Stomach smooth muscle (tissue), 2 donors: ENCODE results near the gene URB1.
"Not testable (repeated sequence)": the region's sequence is repeated elsewhere in the genome, so short reads cannot be mapped to it uniquely, and the experiment has no call there.

ENCODE experiments used
- H3K27ac ChIP-seq: one replicate; pipeline ENCODE4 v1.7.0; 2013; ENCODE audit warnings: mild to moderate bottlenecking, low read length, inconsistent platforms
- H3K27me3 ChIP-seq, 2 donors: one replicate each; pipeline ENCODE4 v1.7.0; 2013; ENCODE audit warnings: low read length in 2 of 2; ENCODE audit not compliant: insufficient read depth in 2 of 2, control insufficient read depth in 1 of 2
- H3K36me3 ChIP-seq, 2 donors: one replicate each; pipeline ENCODE4 v1.7.0; 2013; ENCODE audit warnings: low read length in 2 of 2; ENCODE audit not compliant: control insufficient read depth in 2 of 2, insufficient read depth in 2 of 2
- H3K4me1 ChIP-seq: one replicate; pipeline ENCODE4 v1.7.0; 2013; ENCODE audit warnings: low read length; ENCODE audit not compliant: control insufficient read depth, insufficient read depth
- H3K4me3 ChIP-seq, 2 donors: one replicate each; pipeline ENCODE4 v1.7.0; 2013; ENCODE audit warnings: low read length in 2 of 2
- H3K9ac ChIP-seq, 2 donors: one replicate each; pipeline ENCODE4 v1.7.0; 2013; ENCODE audit warnings: low read length in 2 of 2, mild to moderate bottlenecking in 1 of 2
- H3K9me3 ChIP-seq, 2 donors: one replicate each; pipeline ENCODE4 v1.7.0; 2013; ENCODE audit warnings: low read length in 2 of 2; ENCODE audit not compliant: control insufficient read depth in 2 of 2
- donor health status: healthy.
- donor health status: Pancreatic carcinoma.

Gene URB1

GRCh38 chr21:32316361-32317215 lies 76.2 kb downstream of the URB1 start:
- Histone ChIP-seq H3K4me3 (no peak overlapping the region), H3K27ac (no peak overlapping the region), H3K9ac (no peak overlapping the region), H3K27me3 (no peaks in the 10 kb centered on the region), H3K4me1 (no peaks in the 10 kb centered on the region), H3K9me3 (no peaks in the 10 kb centered on the region), H3K36me3 (peaks cover 58 to 62% of the 10 kb centered on the region in 2 donors)

DNA sequence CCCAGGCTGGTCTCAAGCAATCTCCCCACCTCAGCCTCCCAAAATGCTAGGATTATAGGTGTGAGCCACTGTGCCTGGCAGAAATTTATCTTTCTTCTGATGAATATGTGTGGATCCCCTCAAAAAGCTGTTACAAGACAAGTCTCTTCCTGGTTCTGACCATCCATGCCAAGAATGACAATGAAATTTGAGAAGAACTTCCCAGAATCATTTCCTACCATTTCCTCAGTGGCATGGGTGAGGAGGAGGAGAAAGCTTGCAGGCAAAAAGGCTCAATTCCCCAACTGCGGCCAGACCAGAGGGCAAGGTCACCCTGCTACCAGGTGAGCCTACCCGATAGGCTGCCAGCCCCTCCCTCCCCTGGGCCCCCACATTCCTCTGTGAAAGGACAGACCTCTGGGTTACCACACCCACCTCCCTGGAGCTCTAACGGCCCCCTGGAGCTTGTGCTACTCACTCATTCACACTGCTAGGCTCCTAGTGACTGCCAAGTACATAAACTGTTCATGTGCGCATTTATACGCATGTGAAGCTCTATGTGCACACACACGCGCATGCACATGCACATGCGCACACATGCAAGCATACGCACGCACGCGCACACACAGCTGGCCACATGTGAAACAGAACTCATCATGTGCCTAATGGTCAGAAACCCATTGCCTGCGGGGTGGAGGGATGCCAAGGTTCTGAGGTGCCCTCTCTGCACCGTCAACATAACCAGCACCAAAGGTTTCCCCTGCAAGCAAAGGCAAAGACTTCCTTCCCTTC lies 77.1 kb downstream of the URB1 start:
- no peaks in the 10 kb centered on the region for H3K9me3 ChIP-seq
- no peak overlapping the region for H3K27ac ChIP-seq
- peaks cover 49 to 54% of the 10 kb centered on the region in 2 donors for H3K36me3 ChIP-seq

DNA sequence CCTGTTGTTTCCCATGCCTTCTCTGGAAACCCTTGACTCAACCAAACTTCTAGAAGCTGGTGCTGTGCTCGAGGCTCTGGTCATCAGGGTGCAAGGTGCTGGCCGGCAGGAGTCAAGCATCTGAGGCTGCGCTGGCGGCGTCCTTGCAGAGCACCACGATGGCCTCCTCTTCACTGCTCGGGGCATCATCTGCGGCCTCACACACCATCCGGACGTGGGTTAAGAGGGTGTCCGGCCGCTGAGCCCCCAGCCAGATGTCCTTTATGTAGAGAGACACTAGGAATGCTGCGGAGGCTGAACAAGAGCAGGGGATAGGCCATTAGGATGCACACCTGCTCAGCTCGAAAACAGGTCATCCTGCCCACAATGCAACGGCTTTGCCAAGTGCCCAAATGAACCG lies 78.0 kb downstream of the URB1 start:
- Histone ChIP-seq H3K4me1 (no peaks in the 10 kb centered on the region), H3K9me3 (no peaks in the 10 kb centered on the region), H3K27me3 (no peaks in the 10 kb centered on the region), H3K9ac (no peak overlapping the region), H3K27ac (no peak overlapping the region), H3K4me3 (no peak overlapping the region), H3K36me3 (peaks cover 40 to 48% of the 10 kb centered on the region in 2 donors)

More for the DNA sequence above, 77.1 kb downstream of the URB1 start:
- Histone ChIP-seq H3K4me1 (no peaks in the 10 kb centered on the region), H3K9ac (no peak overlapping the region), H3K27me3 (no peaks in the 10 kb centered on the region), H3K4me3 (no peak overlapping the region)

DNA sequence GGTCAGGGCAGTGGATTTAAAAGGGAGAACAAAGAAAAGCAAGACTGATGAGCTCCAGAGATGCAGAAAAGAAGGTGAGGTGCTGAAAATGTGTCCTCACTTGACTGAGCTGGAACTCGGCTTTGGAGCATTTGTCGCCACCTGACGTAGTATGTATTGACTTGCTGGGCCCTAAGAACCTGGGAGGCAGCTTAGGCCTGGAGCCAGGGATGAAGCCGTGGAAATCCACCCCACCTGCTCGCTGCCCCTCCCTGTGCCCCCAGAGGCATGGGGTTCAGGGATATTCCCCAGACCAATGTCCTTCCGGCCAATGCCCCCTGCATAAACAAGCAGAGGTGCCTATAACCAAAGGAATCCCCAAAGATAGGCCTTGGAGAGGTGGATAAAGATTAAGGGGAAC lies 79.8 kb downstream of the URB1 start:
- H3K9me3 ChIP-seq = no peaks in the 10 kb centered on the region
- H3K36me3 ChIP-seq = peaks cover 25 to 34% of the 10 kb centered on the region in 2 donors
- no peak overlapping the region for H3K27ac ChIP-seq
- no peak overlapping the region for H3K4me3 ChIP-seq
- no peaks in the 10 kb centered on the region for H3K4me1 ChIP-seq
- no peaks in the 10 kb centered on the region for H3K27me3 ChIP-seq
- no peak overlapping the region for H3K9ac ChIP-seq

DNA sequence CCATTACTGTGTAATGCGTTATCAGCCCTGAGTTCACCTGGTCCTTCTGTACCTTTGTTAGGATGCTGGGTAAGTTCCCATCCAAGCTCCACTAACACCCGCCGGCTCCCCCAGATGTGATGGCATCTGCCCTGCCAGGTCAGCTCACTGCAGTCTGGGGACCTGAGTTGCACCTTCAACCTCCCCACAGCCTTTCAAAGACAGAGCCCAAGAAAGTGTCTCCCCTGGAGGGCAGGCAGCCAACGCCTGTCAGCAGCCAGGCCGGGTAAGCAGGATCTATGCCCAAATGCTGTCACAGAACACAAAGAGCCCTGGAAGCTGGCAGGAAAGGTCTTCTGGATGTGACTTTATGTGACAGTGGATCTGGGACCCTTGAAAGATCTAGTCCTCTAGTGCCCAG lies 80.5 kb downstream of the URB1 start:
- Histone ChIP-seq H3K4me3 (no peak overlapping the region), H3K27me3 (no peaks in the 10 kb centered on the region), H3K9me3 (no peaks in the 10 kb centered on the region), H3K4me1 (no peaks in the 10 kb centered on the region), H3K36me3 (peaks cover 24 to 28% of the 10 kb centered on the region in 2 donors), H3K9ac (no peak overlapping the region), H3K27ac (no peak overlapping the region)

GRCh38 chr21:32311621-32312020 lies 81.2 kb downstream of the URB1 start:
- Histone ChIP-seq H3K9ac (no peak overlapping the region), H3K27me3 (no peaks in the 10 kb centered on the region), H3K4me1 (no peaks in the 10 kb centered on the region), H3K4me3 (no peak overlapping the region), H3K9me3 (no peaks in the 10 kb centered on the region), H3K27ac (no peak overlapping the region), H3K36me3 (peaks cover 21% of the 10 kb centered on the region in 2 donors)

DNA sequence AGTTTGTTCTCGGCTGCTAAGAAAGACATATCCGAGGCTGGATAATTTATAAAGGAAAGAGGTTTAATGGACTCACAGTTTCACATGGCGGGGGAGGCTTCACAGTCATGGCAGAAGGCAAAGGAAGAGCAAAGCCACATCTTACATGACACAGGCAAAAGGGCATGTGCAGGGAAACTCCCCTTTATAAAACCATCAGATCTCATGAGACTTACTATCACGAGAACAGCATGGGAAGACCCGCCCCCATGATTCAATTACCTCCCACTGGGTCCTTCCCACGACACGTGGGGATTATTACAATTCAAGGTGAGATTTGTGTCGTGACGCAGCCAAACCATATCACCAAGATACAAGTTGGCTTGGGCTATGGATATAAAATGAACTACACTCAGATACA lies 81.8 kb downstream of the URB1 start:
- not testable (repeated sequence) for H3K9me3 ChIP-seq, H3K9ac ChIP-seq, H3K27ac ChIP-seq, H3K4me3 ChIP-seq, H3K4me1 ChIP-seq, H3K27me3 ChIP-seq
- H3K36me3 ChIP-seq = peaks cover 14 to 15% of the 10 kb centered on the region in 2 donors

DNA sequence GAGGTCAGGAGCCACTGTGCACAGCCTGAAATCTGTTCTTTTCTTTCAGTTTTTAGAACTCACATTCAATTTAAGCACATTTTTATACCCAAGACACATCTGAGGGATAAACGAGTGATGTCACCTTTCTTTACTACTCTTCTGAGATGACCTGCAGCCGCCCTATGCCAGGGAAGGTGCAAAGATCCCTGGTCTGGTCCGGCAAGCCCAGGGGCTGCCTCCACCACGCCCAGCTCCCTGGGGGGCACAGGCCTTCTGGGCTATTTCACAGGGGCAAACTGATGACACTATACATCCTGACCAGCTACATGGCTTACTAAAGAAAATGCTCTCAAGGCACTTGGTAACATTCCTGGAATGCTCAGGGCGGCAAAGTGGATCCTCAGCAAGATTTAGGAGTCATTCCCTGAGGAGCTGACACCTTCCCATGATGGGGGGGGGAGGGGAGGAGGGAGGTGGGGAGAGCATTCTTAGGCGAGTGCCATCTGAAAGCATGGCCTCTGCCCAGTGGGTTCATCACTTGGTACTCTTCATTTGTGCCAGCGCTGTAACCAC lies 82.8 kb downstream of the URB1 start:
- Histone ChIP-seq H3K36me3 (peaks cover 11 to 12% of the 10 kb centered on the region in 2 donors), H3K4me3 (no peak overlapping the region), H3K9ac (no peak overlapping the region), H3K4me1 (no peaks in the 10 kb centered on the region), H3K27ac (no peak overlapping the region), H3K27me3 (no peaks in the 10 kb centered on the region), H3K9me3 (no peaks in the 10 kb centered on the region)

- H3K27me3 ChIP-seq = no peaks in the 10 kb centered on the region
- no peaks in the 10 kb centered on the region for H3K4me1 ChIP-seq
- no peak overlapping the region for H3K4me3 ChIP-seq
- no peak overlapping the region for H3K27ac ChIP-seq
- peaks cover 5 to 8% of the 10 kb centered on the region in 2 donors for H3K36me3 ChIP-seq
- no peak overlapping the region for H3K9ac ChIP-seq
- no peaks in the 10 kb centered on the region for H3K9me3 ChIP-seq
Measured at GRCh38 chr21:32308696-32309095, 84.1 kb downstream of the URB1 start.

DNA sequence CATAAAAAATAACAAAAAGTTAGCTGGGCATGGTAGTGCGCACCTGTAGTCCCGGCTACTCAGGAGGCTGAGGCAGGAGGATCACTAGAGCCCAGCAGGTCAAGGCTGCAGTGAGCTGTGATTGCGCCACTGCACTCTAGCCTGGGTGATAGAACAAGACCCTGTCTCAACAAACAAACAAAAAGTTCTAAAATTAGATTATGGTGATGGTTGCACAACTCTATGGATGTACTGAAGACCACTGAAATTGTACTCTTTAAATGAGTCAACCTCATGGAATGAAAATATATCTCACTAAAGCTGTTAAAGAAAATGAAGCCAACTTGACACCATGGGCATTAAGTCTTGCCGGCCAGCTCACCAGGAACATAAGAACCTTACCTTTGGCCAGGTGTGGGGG lies 85.1 kb downstream of the URB1 start:
- Histone ChIP-seq H3K4me1 (no peaks in the 10 kb centered on the region), H3K36me3 (peaks cover 0 to 6% of the 10 kb centered on the region in 2 donors), H3K27ac (no peak overlapping the region)

More for the DNA sequence above, 85.1 kb downstream of the URB1 start:
- Histone ChIP-seq H3K27me3 (no peaks in the 10 kb centered on the region), H3K9ac (no peak overlapping the region), H3K4me3 (no peak overlapping the region), H3K9me3 (no peaks in the 10 kb centered on the region)
